Ecto neural progenitor cell (in vitro differentiated cells): Measurements from ENCODE around the gene CRMP1.
"Not testable (repeated sequence)": the region's sequence is repeated elsewhere in the genome, so short reads cannot be mapped to it uniquely, and the experiment has no call there.

Source experiments
- DNase-seq: peaks from one replicate; pipeline ENCODE4 v3.0.0-alpha.2; 2018; ENCODE audit warnings: low spot score

The CRMP1 gene

GRCh38 chr4:5856362-5856761, 36.5 kb downstream of the CRMP1 start:
- DNase-seq: not testable (repeated sequence)

- DNase-seq: no peak
Measured at GRCh38 chr4:5854929-5855328, 38.0 kb downstream of the CRMP1 start.

- no peak for DNase-seq
Measured at GRCh38 chr4:5852523-5853202, 40.2 kb downstream of the CRMP1 start.

- DNase-seq: no peak
Measured at GRCh38 chr4:5851637-5852301, 41.1 kb downstream of the CRMP1 start.

- DNase-seq: no peak
Measured at GRCh38 chr4:5845035-5845905, 47.6 kb downstream of the CRMP1 start.

- DNase-seq: no peak
Measured at GRCh38 chr4:5843573-5844530, 49.0 kb downstream of the CRMP1 start.

GRCh38 chr4:5842456-5842855, 50.4 kb downstream of the CRMP1 start:
- DNase-seq: no peak

- no peak for DNase-seq
Measured at GRCh38 chr4:5839751-5840674, 52.9 kb downstream of the CRMP1 start.

GRCh38 chr4:5839332-5839731, 53.6 kb downstream of the CRMP1 start:
- DNase-seq: no peak

- not testable (repeated sequence) for DNase-seq
Measured at GRCh38 chr4:5837483-5837882, 55.4 kb downstream of the CRMP1 start.

- no peak for DNase-seq
Measured at GRCh38 chr4:5836943-5837342, 55.9 kb downstream of the CRMP1 start.

- DNase-seq: no peak
Measured at GRCh38 chr4:5828005-5828391, 64.9 kb downstream of the CRMP1 start.

- no peak for DNase-seq
Measured at GRCh38 chr4:5827108-5828004, 65.5 kb downstream of the CRMP1 start.

GRCh38 chr4:5826437-5827107, 66.3 kb downstream of the CRMP1 start:
- no peak for DNase-seq

- DNase-seq: no peak
Measured at GRCh38 chr4:5825321-5826041, 67.4 kb downstream of the CRMP1 start.

- no peak for DNase-seq
Measured at GRCh38 chr4:5824635-5825034, 68.3 kb downstream of the CRMP1 start.

GRCh38 chr4:5824227-5824626, 68.7 kb downstream of the CRMP1 start:
- no peak for DNase-seq

- no peak for DNase-seq
Measured at GRCh38 chr4:5823542-5824211, 69.2 kb downstream of the CRMP1 start.
